Gastrocnemius medialis (tissue), 4 donors: ENCODE data around the gene SMYD1. TPM values are rescaled to one million over a fixed set of nuclear protein-coding genes. Genes with fewer than 3 reads are reported as not detected.

Experiments
- ATAC-seq, 2 donors: fragments of 150-250 bp; one replicate each; pipeline ENCODE4 v1.9.1; 2016
- DNase-seq, 2 donors: peaks; one replicate each; pipeline ENCODE4 v3.0.0-alpha.2; 2019
- H3K27ac ChIP-seq, 4 donors: fragments of 200-600 bp; sonication (generic); 1 replicate in 1 of 4; 2 replicates in 3 of 4; pipeline ENCODE4 v1.5.1; 2016 to 2018; ENCODE audit warnings: mild to moderate bottlenecking in 2 of 4, moderate library complexity in 1 of 4
- H3K27me3 ChIP-seq, 3 donors: fragments of 200-600 bp; sonication (generic) in 2 of 3; 1 replicate in 1 of 3; 2 replicates in 2 of 3; pipeline versions ENCODE4 v1.5.1 to v1.6.0; 2016 to 2019; ENCODE audit warnings: mild to moderate bottlenecking in 1 of 3, moderate library complexity in 1 of 3
- H3K36me3 ChIP-seq, 2 donors: fragments of 200-600 bp; sonication (generic) in 1 of 2; one replicate each; pipeline ENCODE4 v1.5.1; 2017 to 2018
- H3K4me1 ChIP-seq, 2 donors: fragments of 200-600 bp; sonication (generic) in 1 of 2; one replicate each; pipeline ENCODE4 v1.5.1; 2016 to 2017; ENCODE audit warnings: mild to moderate bottlenecking in 2 of 2
- H3K4me3 ChIP-seq, 4 donors: fragments of 200-600 bp; sonication (generic) in 3 of 4; 1 replicate in 1 of 4; 2 replicates in 3 of 4; pipeline ENCODE4 v1.5.1; 2016 to 2019; ENCODE audit warnings: mild to moderate bottlenecking in 2 of 4
- H3K9me3 ChIP-seq, 3 donors: fragments of 200-600 bp; sonication (generic) in 2 of 3; 1 replicate in 1 of 3; 2 replicates in 2 of 3; pipeline ENCODE4 v1.5.1; 2016 to 2019
- POLR2A ChIP-seq, 2 donors: fragments of 450-650 bp; IDR thresholded peaks; one replicate each; pipeline ENCODE4 v1.6.1; 2017; ENCODE audit warnings: antibody characterized with exemption in 2 of 2, mild to moderate bottlenecking in 2 of 2, moderate library complexity in 2 of 2
- in situ Hi-C, 4 donors: fragments of 200-750 bp; cut with MboI; loops; one replicate each; pipeline versions ENCODE4 v1.15.0 to v1.8.0; 2017; ENCODE audit warnings: low sequenced_read_pairs in 4 of 4
- intact Hi-C: fragments of 100-400 bp; cut with DNase I; formaldehyde crosslinking; loops from one replicate; pipeline ENCODE4 v1.15.1; 2023; ENCODE audit warnings: low total_unique reads
- total RNA-seq, 4 donors: library from RNA; depleted of rRNA; stranded (reverse); fragments of >200 nt; gene quantifications; one replicate each; pipeline versions ENCODE4 v1.1.0 to v1.2.3, GENCODE V29; 2016
- TF ChIP-seq, protein P1 (sequence below), 5 experiments: fragments of 450-650 bp in 3 of 5; fragments of 200-600 bp in 2 of 5; sonication (generic) in 2 of 5; IDR thresholded peaks in 4 of 5; conservative IDR thresholded peaks in 1 of 5; 1 replicate in 4 of 5; 2 replicates in 1 of 5; pipeline ENCODE4 v1.5.1; 2016 to 2019; ENCODE audit warnings: antibody characterized with exemption in 5 of 5, mild to moderate bottlenecking in 3 of 5, moderate library complexity in 3 of 5

SMYD1 gene
- total RNA-seq, 4 donors from 2014 or later, result 107 to 214 (median 147) TPM

DNA sequence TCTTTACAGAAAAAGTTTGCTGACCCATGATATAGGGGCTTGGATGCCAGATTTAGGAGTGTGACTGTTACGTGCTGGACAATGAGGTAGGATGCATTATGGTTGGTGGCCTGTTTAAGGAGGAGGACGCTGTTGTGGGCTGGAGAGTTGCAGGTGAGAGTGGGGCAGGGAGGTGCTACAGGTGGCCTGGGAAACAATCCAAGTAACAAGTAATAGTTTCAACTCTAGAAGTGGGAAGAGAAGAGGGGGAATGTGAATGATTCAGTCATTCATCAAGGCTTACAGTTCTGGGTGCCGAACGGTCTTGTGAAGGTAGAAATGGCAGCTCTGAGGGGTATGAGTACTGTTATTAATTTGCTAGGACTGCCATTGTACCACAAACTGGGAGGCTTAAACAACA lies 54.1 kb downstream of the SMYD1 start:
- H3K27me3 ChIP-seq, result no peaks in the 10 kb centered on the region
- peaks cover 8 to 17% of the 10 kb centered on the region in 2 donors for H3K4me1 ChIP-seq
- DNase-seq (no peak), ATAC-seq (no peak)
- TF ChIP-seq, protein P1, sequence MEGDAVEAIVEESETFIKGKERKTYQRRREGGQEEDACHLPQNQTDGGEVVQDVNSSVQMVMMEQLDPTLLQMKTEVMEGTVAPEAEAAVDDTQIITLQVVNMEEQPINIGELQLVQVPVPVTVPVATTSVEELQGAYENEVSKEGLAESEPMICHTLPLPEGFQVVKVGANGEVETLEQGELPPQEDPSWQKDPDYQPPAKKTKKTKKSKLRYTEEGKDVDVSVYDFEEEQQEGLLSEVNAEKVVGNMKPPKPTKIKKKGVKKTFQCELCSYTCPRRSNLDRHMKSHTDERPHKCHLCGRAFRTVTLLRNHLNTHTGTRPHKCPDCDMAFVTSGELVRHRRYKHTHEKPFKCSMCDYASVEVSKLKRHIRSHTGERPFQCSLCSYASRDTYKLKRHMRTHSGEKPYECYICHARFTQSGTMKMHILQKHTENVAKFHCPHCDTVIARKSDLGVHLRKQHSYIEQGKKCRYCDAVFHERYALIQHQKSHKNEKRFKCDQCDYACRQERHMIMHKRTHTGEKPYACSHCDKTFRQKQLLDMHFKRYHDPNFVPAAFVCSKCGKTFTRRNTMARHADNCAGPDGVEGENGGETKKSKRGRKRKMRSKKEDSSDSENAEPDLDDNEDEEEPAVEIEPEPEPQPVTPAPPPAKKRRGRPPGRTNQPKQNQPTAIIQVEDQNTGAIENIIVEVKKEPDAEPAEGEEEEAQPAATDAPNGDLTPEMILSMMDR (IDR thresholded peaks at IDR 0.05 in 4 of 5, conservative IDR thresholded peaks at IDR 0.05 in 1 of 5), result no peak
- no peak for TF ChIP-seq POLR2A (IDR thresholded peaks at IDR 0.05)
- no peaks in the 10 kb centered on the region for H3K9me3 ChIP-seq
- no peaks in the 10 kb centered on the region for H3K36me3 ChIP-seq
- H3K4me3 ChIP-seq, result no peak overlapping the region
- no peak overlapping the region for H3K27ac ChIP-seq
- in situ Hi-C loops (no loop called here), intact Hi-C loops (no loop called here)

DNA sequence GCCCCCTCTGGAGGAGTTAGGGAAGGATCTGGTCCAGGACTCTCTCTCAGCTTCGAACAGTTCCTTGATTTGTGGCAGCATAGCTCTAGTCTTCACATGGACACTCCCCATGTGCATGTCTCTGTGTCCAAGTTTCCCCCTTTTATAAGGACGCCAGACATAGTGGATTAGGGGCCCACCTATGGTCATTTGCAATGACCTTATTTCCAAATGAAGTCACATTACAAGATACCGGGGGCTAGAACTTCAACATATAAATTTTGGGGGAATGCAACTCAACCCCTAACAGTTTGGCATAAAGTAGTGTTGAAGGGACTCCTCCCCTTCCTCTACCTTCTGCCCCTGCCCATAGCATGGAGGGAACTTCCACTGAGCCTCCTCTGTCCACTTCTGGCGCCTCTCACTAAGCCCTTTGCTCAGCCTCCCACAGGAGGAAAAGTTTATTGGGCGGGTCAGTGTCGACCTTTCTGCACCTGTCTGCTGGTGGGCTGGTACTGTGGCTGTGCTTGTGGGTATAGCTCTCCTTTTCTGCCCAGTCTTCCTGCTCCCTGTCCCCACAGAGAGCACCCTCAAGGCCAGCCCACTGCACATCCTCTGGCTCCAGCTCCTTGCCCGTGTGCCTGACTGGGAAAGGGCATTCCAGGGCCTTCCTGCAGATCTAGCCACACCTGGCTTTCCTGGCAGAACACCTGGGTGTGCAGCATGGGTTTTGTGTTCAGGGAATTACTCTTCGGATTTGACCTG lies 54.7 kb downstream of the SMYD1 start:
- intact Hi-C loops, result no loop called here
- H3K36me3 ChIP-seq, result no peaks in the 10 kb centered on the region
- H3K4me3 ChIP-seq, result no peak overlapping the region
- peaks cover 8 to 17% of the 10 kb centered on the region in 2 donors for H3K4me1 ChIP-seq
- no peaks in the 10 kb centered on the region for H3K9me3 ChIP-seq
- DNase-seq (no peak), ATAC-seq (no peak)
- TF ChIP-seq, protein P1 (IDR thresholded peaks at IDR 0.05 in 4 of 5, conservative IDR thresholded peaks at IDR 0.05 in 1 of 5), result no peak
- TF ChIP-seq POLR2A (IDR thresholded peaks at IDR 0.05), result no peak
- no peak overlapping the region for H3K27ac ChIP-seq
- in situ Hi-C loops, result no loop called here
- no peaks in the 10 kb centered on the region for H3K27me3 ChIP-seq

DNA sequence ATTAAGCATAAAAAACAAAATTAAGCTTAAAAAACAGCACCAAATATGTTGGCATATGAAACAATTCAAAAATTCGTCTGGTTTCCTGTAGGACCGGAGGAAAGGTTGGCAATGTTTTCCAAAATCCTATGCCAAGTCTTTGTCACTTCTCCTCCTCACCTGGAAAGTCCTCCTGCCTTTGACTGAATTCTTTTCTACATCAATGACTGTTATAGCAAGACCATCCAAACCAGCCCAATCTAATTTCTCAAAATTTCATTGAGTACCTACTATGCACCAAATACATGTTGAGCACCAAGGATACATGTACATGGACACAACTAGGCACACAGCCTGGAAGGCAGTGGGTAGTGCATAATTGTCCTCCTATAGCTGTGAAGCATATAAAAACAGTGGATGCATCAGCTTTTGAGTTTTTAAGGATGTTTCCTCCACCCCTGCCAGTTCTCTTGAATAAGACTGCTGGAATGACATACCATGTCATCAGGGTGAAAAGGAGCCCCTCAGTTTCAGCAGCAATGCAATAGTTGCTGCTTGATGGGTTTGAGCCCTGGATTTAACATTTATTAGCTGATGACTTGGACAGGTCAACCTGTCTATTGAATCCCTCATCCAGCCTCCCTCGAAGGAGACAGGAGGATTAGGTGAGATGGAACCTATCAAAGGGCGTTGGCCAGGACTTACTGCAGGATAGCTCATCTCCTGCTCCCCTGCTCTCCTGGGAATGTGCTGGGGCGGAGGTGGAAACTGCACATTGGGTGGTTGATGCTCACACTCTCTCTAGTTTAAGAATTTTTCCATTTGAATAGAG lies 55.7 kb downstream of the SMYD1 start:
- no peaks in the 10 kb centered on the region for H3K9me3 ChIP-seq
- DNase-seq (no peak), ATAC-seq (no peak)
- in situ Hi-C loops (no loop called here), intact Hi-C loops (no loop called here)
- peaks cover under 1 to 9% of the 10 kb centered on the region in 2 donors for H3K4me1 ChIP-seq
- no peak overlapping the region for H3K27ac ChIP-seq
- no peak for TF ChIP-seq POLR2A (IDR thresholded peaks at IDR 0.05)
- TF ChIP-seq, protein P1 (IDR thresholded peaks at IDR 0.05 in 4 of 5, conservative IDR thresholded peaks at IDR 0.05 in 1 of 5), result no peak
- H3K4me3 ChIP-seq, result no peak overlapping the region
- no peaks in the 10 kb centered on the region for H3K36me3 ChIP-seq
- no peaks in the 10 kb centered on the region for H3K27me3 ChIP-seq

DNA sequence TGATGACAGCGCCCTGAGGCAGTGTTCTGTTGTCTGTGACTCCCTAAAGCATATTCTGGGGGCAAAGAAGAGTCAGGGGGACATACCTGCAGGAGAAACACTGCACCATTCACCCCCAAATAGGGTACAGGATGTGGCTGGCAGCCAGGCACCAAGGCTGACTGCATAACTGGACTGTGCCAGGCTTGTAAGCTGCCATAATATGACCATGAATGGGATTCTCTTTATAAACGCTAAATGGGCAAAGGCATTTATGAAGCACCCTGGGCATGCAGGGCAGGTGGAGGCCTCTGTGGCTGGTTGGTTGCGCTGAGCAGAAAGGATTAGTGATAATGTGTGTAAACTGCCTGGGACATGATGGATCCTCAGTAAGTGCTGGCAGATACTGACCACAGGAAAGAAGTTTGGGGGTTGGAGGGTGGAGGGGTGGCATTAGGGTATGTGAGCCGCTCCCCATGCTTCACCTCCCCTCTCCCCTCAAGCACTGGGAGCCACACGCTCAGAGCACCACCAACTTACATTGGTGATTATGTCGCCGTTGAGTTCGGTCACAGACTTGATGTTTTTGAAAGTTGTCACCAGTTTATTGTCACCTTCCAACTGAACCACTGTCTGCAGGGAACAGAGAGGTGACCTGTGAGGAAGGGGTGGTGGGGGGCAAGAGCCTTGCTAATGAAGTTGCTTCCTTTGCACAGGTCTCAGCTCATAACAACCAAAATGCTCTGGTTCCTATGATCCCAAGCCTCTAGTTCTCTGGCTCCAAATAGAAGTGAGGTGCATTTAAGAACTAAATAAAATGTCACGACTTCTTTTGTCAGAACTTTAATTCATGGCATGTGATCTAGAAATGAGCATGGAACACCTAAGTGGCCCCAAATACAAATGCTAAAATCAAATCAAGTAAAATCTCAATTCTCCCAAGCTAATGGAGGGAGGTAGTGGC lies 56.6 kb downstream of the SMYD1 start:
- ATAC-seq (no peak), DNase-seq (no peak)
- H3K9me3 ChIP-seq, result no peaks in the 10 kb centered on the region
- in situ Hi-C loops (no loop called here), intact Hi-C loops (no loop called here)
- H3K4me1 ChIP-seq, result no peaks in the 10 kb centered on the region
- H3K36me3 ChIP-seq, result no peaks in the 10 kb centered on the region
- no peak overlapping the region for H3K27ac ChIP-seq
- H3K27me3 ChIP-seq, result no peaks in the 10 kb centered on the region
- TF ChIP-seq, protein P1 (IDR thresholded peaks at IDR 0.05 in 4 of 5, conservative IDR thresholded peaks at IDR 0.05 in 1 of 5), result no peak
- TF ChIP-seq POLR2A (IDR thresholded peaks at IDR 0.05), result no peak
- H3K4me3 ChIP-seq, result no peak overlapping the region
